Psoas muscle (tissue), 8 donors: Measurements from ENCODE around the gene LDLRAD4. TPM values are rescaled to one million over a fixed set of nuclear protein-coding genes. Genes with fewer than 3 reads are reported as not detected.
A peak's percentile ranks its signal among the peaks of the same experiment; 100 is the strongest.
"Not testable (repeated sequence)": the region's sequence is repeated elsewhere in the genome, so short reads cannot be mapped to it uniquely, and the experiment has no call there.

Experiments used
- ATAC-seq, 4 donors: fragments of 200-7000 bp; cut with Tn5 transposase; one replicate each; pipeline ENCODE4 v1.9.1; 2020; ENCODE audit warnings: moderate library complexity in 3 of 4, mild to moderate bottlenecking in 2 of 4
- DNase-seq, 2 donors: peaks; one replicate each; pipeline ENCODE4 v3.0.0-alpha.2; 2020
- H3K27ac ChIP-seq: fragments of 200-600 bp; one replicate; pipeline ENCODE4 v1.8.0; 2022
- H3K27me3 ChIP-seq, 3 donors: fragments of 200-600 bp in 1 of 3; one replicate each; pipeline versions ENCODE4 v1.6.1 to v1.8.0; 2013 to 2022; ENCODE audit warnings: low read length in 2 of 3, mild to moderate bottlenecking in 2 of 3, moderate library complexity in 1 of 3; ENCODE audit not compliant: insufficient read depth in 3 of 3
- H3K36me3 ChIP-seq, 2 donors: fragments of 200-600 bp in 1 of 2; one replicate each; pipeline versions ENCODE4 v1.6.1 to v1.8.0; 2013 to 2022; ENCODE audit warnings: low read depth in 1 of 2, mild to moderate bottlenecking in 1 of 2, moderate library complexity in 1 of 2; ENCODE audit not compliant: insufficient read depth in 1 of 2
- H3K4me1 ChIP-seq: fragments of 200-600 bp; one replicate; pipeline ENCODE4 v1.8.0; 2022
- H3K4me3 ChIP-seq: fragments of 200-600 bp; one replicate; pipeline ENCODE4 v1.8.0; 2022; ENCODE audit warnings: mild to moderate bottlenecking
- H3K9me3 ChIP-seq: fragments of 200-600 bp; one replicate; pipeline ENCODE4 v1.8.0; 2022
- CTCF ChIP-seq: fragments of 200-600 bp; IDR thresholded peaks from one replicate; pipeline ENCODE4 v1.8.0; 2022; ENCODE audit warnings: antibody characterized with exemption
- WGBS, 3 donors: extraction: QIAGEN DNeasy Blood & Tissue Kit; methylation state at CpG; one replicate each; pipeline versions ENCODE4 v1.1.6 to v1.1.7; 2013; 5-methylcytosine and 5-hydroxymethylcytosine counted together
- intact Hi-C, 2 donors: fragments of 100-400 bp; cut with DNase I; formaldehyde crosslinking; loops; one replicate each; pipeline versions ENCODE4 v1.11.0 to v1.14.2; 2022
- polyA plus RNA-seq, 3 donors: library from polyadenylated mRNA; stranded (reverse); fragments of 200-250 nt; gene quantifications; one replicate each; pipeline ENCODE4 v1.2.3, GENCODE V29; 2013
- total RNA-seq, 4 donors: library from RNA; stranded (reverse); fragmentation: NEBNext Ultra II Directional in 2 of 4; extraction: Animal tissue kit (Norgen Biotek cat#: 25700) in 2 of 4; gene quantifications; one replicate each; pipeline versions ENCODE4 v1.2.1 to v1.2.4, GENCODE V29; 2021 to 2023
- donor health status: healthy with polysubstance abuse.
- donor health status: DM: no; HTN: no; CAD: no; lungs with moderate emphysema.
- donor health status: Bipolar disorder and iron deficiency.
- donor health status: healthy.
- donor health status: DM: yes; HTN: yes; CAD: no.
- donor health status: DM: no; HTN: no; CAD: no.
- donor health status: DM: no; HTN: no; CAD: no.
- donor health status: DM: yes; HTN: yes; CAD: no.

LDLRAD4 gene
- total and polyA plus RNA-seq, 7 donors, result 1.8 to 13.9 (median 3.8) TPM

- 57 to 84% (median 75%) methylated on average over 5 of the region's 5 CpGs for WGBS, 3 donors
- Histone ChIP-seq H3K9me3 (no peaks in the 10 kb centered on the region), H3K27me3 (no peaks in the 10 kb centered on the region), H3K4me3 (no peak overlapping the region), H3K36me3 (peaks cover 0 to 4% of the 10 kb centered on the region in 2 donors), H3K4me1 (peaks cover 32% of the 10 kb centered on the region), H3K27ac (no peak overlapping the region)
- intact Hi-C loops, result no loop called here
- peak; percentile 51 to 72 (median 64) for ATAC-seq
- peak; percentile 44 for TF ChIP-seq CTCF
- no peak for DNase-seq
These were observed 462.1 kb downstream of the LDLRAD4 start for GRCh38 chr18:13680612-13681011.

DNA sequence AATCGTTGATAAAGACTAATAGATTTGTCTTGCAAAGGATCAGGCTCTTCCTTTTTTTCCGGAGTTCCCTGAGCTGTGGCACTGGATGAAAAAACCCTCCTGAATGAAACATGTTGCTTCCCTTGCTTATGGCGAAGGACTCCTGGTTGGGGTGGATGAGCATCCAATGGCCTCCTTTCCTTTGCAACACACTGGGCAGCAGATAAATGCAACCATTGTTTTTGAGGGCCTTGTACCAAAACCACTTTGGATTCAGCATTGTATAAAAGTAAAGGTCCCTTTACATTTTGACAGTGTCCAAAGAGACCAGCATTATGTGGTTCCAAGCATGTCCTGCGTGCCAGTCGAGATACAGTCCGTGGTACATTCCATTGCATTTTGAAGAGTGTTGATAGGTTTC is 463.1 kb downstream of the LDLRAD4 start:
- Histone ChIP-seq H3K9me3 (no peaks in the 10 kb centered on the region), H3K36me3 (peaks cover 0 to 4% of the 10 kb centered on the region in 2 donors), H3K4me1 (peaks cover 32% of the 10 kb centered on the region), H3K4me3 (no peak overlapping the region), H3K27me3 (no peaks in the 10 kb centered on the region), H3K27ac (no peak overlapping the region)
- 92 to 95% (median 93%) methylated on average over 6 of the region's 6 CpGs for WGBS, 3 donors
- no peak for TF ChIP-seq CTCF
- DNase-seq (no peak), ATAC-seq (no peak)
- intact Hi-C loops, result no loop called here

DNA sequence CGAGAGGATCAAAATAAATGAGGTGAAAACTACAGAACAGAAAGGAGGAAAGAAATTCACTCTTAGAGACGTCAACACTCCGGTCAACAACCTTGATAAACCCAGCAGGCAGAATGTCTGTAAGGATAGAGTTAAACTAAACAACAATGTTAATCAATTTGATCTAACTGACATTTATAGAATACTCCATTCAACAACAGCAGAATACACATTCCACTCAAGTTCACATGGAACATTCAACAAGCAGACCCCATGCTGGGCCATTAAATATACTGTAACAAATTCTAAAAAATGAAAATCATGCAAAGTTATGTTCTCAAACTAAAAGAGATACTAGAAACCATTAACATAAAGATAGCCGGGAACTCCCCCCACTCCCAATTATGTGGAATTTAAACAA is 466.0 kb downstream of the LDLRAD4 start:
- Histone ChIP-seq H3K4me1 (peaks cover 17% of the 10 kb centered on the region), H3K4me3 (no peak overlapping the region), H3K27me3 (no peaks in the 10 kb centered on the region), H3K27ac (no peak overlapping the region), H3K9me3 (no peaks in the 10 kb centered on the region), H3K36me3 (peaks cover 0 to 4% of the 10 kb centered on the region in 2 donors)
- no peak for TF ChIP-seq CTCF
- ATAC-seq (no peak), DNase-seq (no peak)
- 89 to 96% (median 91%) methylated on average over 4 of the region's 4 CpGs for WGBS, 3 donors
- intact Hi-C loops, result no loop called here

- Histone ChIP-seq H3K27me3 (no peaks in the 10 kb centered on the region), H3K36me3 (no peaks in the 10 kb centered on the region), H3K4me1 (peaks cover 3% of the 10 kb centered on the region), H3K9me3 (no peaks in the 10 kb centered on the region), H3K27ac (no peak overlapping the region), H3K4me3 (no peak overlapping the region)
- WGBS, 3 donors, result 70 to 83% (median 75%) methylated on average over 21 of the region's 21 CpGs
- intact Hi-C loops, result no loop called here
- ATAC-seq, result peak; percentile 27 to 90 (median 63)
- peak in 1 of 2 donors; percentile 20 for DNase-seq
- TF ChIP-seq CTCF, result no peak
These were observed 469.9 kb downstream of the LDLRAD4 start for GRCh38 chr18:13688191-13689136.

DNA sequence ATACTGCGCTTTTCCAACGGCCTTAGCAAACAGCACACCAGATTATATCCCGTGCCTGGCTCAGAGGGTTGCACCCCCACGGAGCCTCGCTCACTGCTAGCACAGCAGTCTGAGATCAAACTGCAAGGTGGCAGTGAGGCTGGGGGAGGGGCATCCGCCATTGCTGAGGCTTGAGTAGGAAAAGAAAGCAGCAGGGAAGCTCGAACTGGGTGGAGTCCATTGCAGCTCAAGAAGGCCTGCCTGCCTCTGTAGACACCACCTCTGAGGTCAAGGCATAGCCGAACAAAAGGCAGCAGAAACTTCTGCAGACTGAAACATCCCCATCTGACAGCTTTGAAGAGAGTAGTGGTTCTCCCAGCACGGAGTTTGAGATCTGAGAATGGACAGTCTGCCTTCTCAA is 471.5 kb downstream of the LDLRAD4 start:
- H3K4me1 ChIP-seq, H3K27me3 ChIP-seq, DNase-seq, H3K9me3 ChIP-seq, ATAC-seq, H3K36me3 ChIP-seq, H3K27ac ChIP-seq, H3K4me3 ChIP-seq, intact Hi-C loops: not testable (repeated sequence)
- 96 to 97% (median 97%) methylated on average over 9 of the region's 9 CpGs for WGBS, 3 donors

GRCh38 chr18:13695337-13695736 is 476.8 kb downstream of the LDLRAD4 start:
- H3K27ac ChIP-seq, ATAC-seq, DNase-seq, intact Hi-C loops, H3K27me3 ChIP-seq, H3K4me1 ChIP-seq, H3K9me3 ChIP-seq, H3K4me3 ChIP-seq, H3K36me3 ChIP-seq: not testable (repeated sequence)
- 82 to 89% (median 84%) methylated on average over 5 of the region's 5 CpGs for WGBS, 3 donors
